ENCODE data around the gene LINC01488.

- TF ChIP-seq CTCF (IDR thresholded peaks at IDR 0.05; ENCODE audit: insufficient read depth, low read depth, low read length) (no peak), EZH2 (IDR thresholded peaks at IDR 0.05; ENCODE audit: insufficient read depth, low read length) (no peak)
These were observed 49.3 kb upstream of the LINC01488 start for GRCh38 chr11:69431893-69432738.
